Activated CD4-positive, alpha-beta memory T cell treated with anti-CD3 and anti-CD28 coated beads, Interleukin-2, amount 10 ng/mL, durations not matched to agents 7 days and 5 days (primary cell): Measurements from ENCODE around the gene MAP3K21. TPM values are rescaled to one million over a fixed set of nuclear protein-coding genes. Genes with fewer than 3 reads are reported as not detected.

ENCODE experiments used
- CTCF ChIA-PET: fragments of 350-600 bp; sonication (Branson Sonifier 250); formaldehyde crosslinking; loops from one replicate; lab custom pipeline; 2021; ENCODE audit warnings: antibody characterized with exemption, inconsistent platforms; lab: Charles Lee
- POLR2A ChIA-PET: fragments of 350-600 bp; sonication (Branson Sonifier 250); formaldehyde crosslinking; loops from one replicate; lab custom pipeline; 2021; ENCODE audit warnings: antibody characterized with exemption; lab: Charles Lee
- DNase-seq: peaks from one replicate; pipeline ENCODE4 v3.0.0-alpha.2; 2020
- H3K27ac Mint-ChIP-seq: one replicate; pipeline ENCODE4 v1.8.0; 2021; ENCODE audit warnings: mild to moderate bottlenecking, mixed read lengths
- H3K27me3 Mint-ChIP-seq: one replicate; pipeline ENCODE4 v1.8.0; 2021; ENCODE audit warnings: mixed read lengths
- H3K36me3 Mint-ChIP-seq: one replicate; pipeline ENCODE4 v1.8.0; 2021; ENCODE audit warnings: low read depth, mixed read lengths
- H3K4me1 Mint-ChIP-seq: one replicate; pipeline ENCODE4 v1.8.0; 2021; ENCODE audit warnings: mixed read lengths
- H3K4me3 Mint-ChIP-seq: one replicate; pipeline ENCODE4 v1.8.0; 2021; ENCODE audit warnings: mild to moderate bottlenecking, mixed read lengths
- H3K9me3 Mint-ChIP-seq: one replicate; pipeline ENCODE4 v1.8.0; 2021; ENCODE audit warnings: mixed read lengths
- total RNA-seq, 2 experiments: library from RNA; stranded (reverse); gene quantifications; one replicate each; pipeline ENCODE4 v1.2.3, GENCODE V29; 2021

MAP3K21 gene
- total RNA-seq, 2 experiments from 2014 or later = 4.4 to 4.6 TPM

GRCh38 chr1:233299450-233299849, 28.1 kb upstream of the MAP3K21 start:
- peaks cover 5% of the 10 kb centered on the region for H3K27me3 Mint-ChIP-seq
- H3K27ac Mint-ChIP-seq = no peak overlapping the region
- CTCF ChIA-PET = no interaction called here
- POLR2A ChIA-PET = no interaction called here
- H3K9me3 Mint-ChIP-seq = no peaks in the 10 kb centered on the region
- H3K36me3 Mint-ChIP-seq = no peaks in the 10 kb centered on the region
- peaks cover 17% of the 10 kb centered on the region for H3K4me1 Mint-ChIP-seq
- DNase-seq = no peak
- no peak overlapping the region for H3K4me3 Mint-ChIP-seq

GRCh38 chr1:233300326-233300725, 27.2 kb upstream of the MAP3K21 start:
- no peaks in the 10 kb centered on the region for H3K36me3 Mint-ChIP-seq
- H3K4me1 Mint-ChIP-seq = peaks cover 9% of the 10 kb centered on the region
- H3K4me3 Mint-ChIP-seq = no peak overlapping the region
- H3K27me3 Mint-ChIP-seq = peaks cover 5% of the 10 kb centered on the region
- no peaks in the 10 kb centered on the region for H3K9me3 Mint-ChIP-seq
- H3K27ac Mint-ChIP-seq = no peak overlapping the region
- ChIA-PET CTCF (interaction anchor here (0.7 kb wide), 1 partner anchor 64 kb away, joined by 3 read pairs; no protein-coding TSS in a partner anchor), POLR2A (no interaction called here)
- no peak for DNase-seq

- CTCF ChIA-PET = interaction anchor here (1.0 to 2.5 kb wide), 8 partner anchors 9 to 487 kb away, joined by 3 to 7 read pairs (median 5); partner anchors contain the start of gene PCNX2
Measured at GRCh38 chr1:233304489-233305102, 22.9 kb upstream of the MAP3K21 start.

GRCh38 chr1:233313434-233314155, 13.9 kb upstream of the MAP3K21 start:
- Mint-ChIP-seq H3K4me3 (no peak overlapping the region), H3K27ac (no peak overlapping the region), H3K36me3 (no peaks in the 10 kb centered on the region), H3K9me3 (no peaks in the 10 kb centered on the region), H3K27me3 (peaks cover 33% of the 10 kb centered on the region), H3K4me1 (no peaks in the 10 kb centered on the region)
- no peak for DNase-seq
- CTCF ChIA-PET = no interaction called here
- POLR2A ChIA-PET = no interaction called here

More at GRCh38 chr1:233304489-233305102, 22.9 kb upstream of the MAP3K21 start:
- no peaks in the 10 kb centered on the region for H3K36me3 Mint-ChIP-seq
- no peaks in the 10 kb centered on the region for H3K9me3 Mint-ChIP-seq
- POLR2A ChIA-PET = interaction anchor here (0.8 kb wide), 1 partner anchor 10 kb away, joined by 3 read pairs; no protein-coding TSS in a partner anchor
- H3K4me3 Mint-ChIP-seq = no peak overlapping the region
- no peak for DNase-seq
- H3K27ac Mint-ChIP-seq = no peak overlapping the region
- peaks cover 14% of the 10 kb centered on the region for H3K27me3 Mint-ChIP-seq
- H3K4me1 Mint-ChIP-seq = no peaks in the 10 kb centered on the region

GRCh38 chr1:233315718-233316301, 11.7 kb upstream of the MAP3K21 start:
- no peaks in the 10 kb centered on the region for H3K36me3 Mint-ChIP-seq
- DNase-seq = no peak
- H3K9me3 Mint-ChIP-seq = no peaks in the 10 kb centered on the region
- ChIA-PET CTCF (interaction anchor here (1.1 kb wide), 1 partner anchor 11 kb away, joined by 4 read pairs; no protein-coding TSS in a partner anchor), POLR2A (interaction anchor here (1.1 kb wide), 1 partner anchor 12 kb away, joined by 4 read pairs; no protein-coding TSS in a partner anchor)
- no peak overlapping the region for H3K4me3 Mint-ChIP-seq
- no peaks in the 10 kb centered on the region for H3K4me1 Mint-ChIP-seq
- peaks cover 45% of the 10 kb centered on the region for H3K27me3 Mint-ChIP-seq
- H3K27ac Mint-ChIP-seq = no peak overlapping the region

GRCh38 chr1:233316473-233316872, 11.1 kb upstream of the MAP3K21 start:
- Mint-ChIP-seq H3K27me3 (peaks cover 47% of the 10 kb centered on the region), H3K36me3 (no peaks in the 10 kb centered on the region), H3K27ac (no peak overlapping the region), H3K4me1 (no peaks in the 10 kb centered on the region), H3K9me3 (no peaks in the 10 kb centered on the region), H3K4me3 (no peak overlapping the region)
- no peak for DNase-seq
- POLR2A ChIA-PET = no interaction called here
- CTCF ChIA-PET = interaction anchor here (1.1 kb wide), 1 partner anchor 11 kb away, joined by 4 read pairs; no protein-coding TSS in a partner anchor

- ChIA-PET POLR2A (no interaction called here), CTCF (no interaction called here)
- Mint-ChIP-seq H3K36me3 (no peaks in the 10 kb centered on the region), H3K4me1 (no peaks in the 10 kb centered on the region), H3K4me3 (no peak overlapping the region), H3K27ac (no peak overlapping the region), H3K9me3 (no peaks in the 10 kb centered on the region), H3K27me3 (peaks cover 51% of the 10 kb centered on the region)
- DNase-seq = no peak
Measured at GRCh38 chr1:233319272-233319671, 8.3 kb upstream of the MAP3K21 start.

- no peak for DNase-seq
- Mint-ChIP-seq H3K4me1 (no peaks in the 10 kb centered on the region), H3K9me3 (no peaks in the 10 kb centered on the region), H3K27me3 (peaks cover 49% of the 10 kb centered on the region), H3K4me3 (no peak overlapping the region), H3K27ac (no peak overlapping the region), H3K36me3 (no peaks in the 10 kb centered on the region)
- CTCF ChIA-PET = no interaction called here
- POLR2A ChIA-PET = no interaction called here
Measured at GRCh38 chr1:233320023-233320422, 7.5 kb upstream of the MAP3K21 start.

GRCh38 chr1:233323718-233324117, 3.8 kb upstream of the MAP3K21 start:
- no peaks in the 10 kb centered on the region for H3K9me3 Mint-ChIP-seq
- H3K36me3 Mint-ChIP-seq = no peaks in the 10 kb centered on the region
- H3K27ac Mint-ChIP-seq = no peak overlapping the region
- ChIA-PET CTCF (interaction anchor here (0.9 to 1.7 kb wide), 3 partner anchors 9 to 29 kb away, joined by 3 to 4 read pairs (median 4); no protein-coding TSS in a partner anchor), POLR2A (no interaction called here)
- no peak for DNase-seq
- peaks cover 5% of the 10 kb centered on the region for H3K4me1 Mint-ChIP-seq
- peaks cover 33% of the 10 kb centered on the region for H3K27me3 Mint-ChIP-seq
- no peak overlapping the region for H3K4me3 Mint-ChIP-seq

GRCh38 chr1:233326319-233326718, 1.2 kb upstream of the MAP3K21 start:
- no peak overlapping the region for H3K4me3 Mint-ChIP-seq
- CTCF ChIA-PET = no interaction called here

GRCh38 chr1:233326811-233327650, 493 bp upstream of the MAP3K21 start:
- POLR2A ChIA-PET = interaction anchor here (1.2 to 2.1 kb wide), 4 partner anchors 32 to 80 kb away, joined by 3 to 5 read pairs (median 4); no protein-coding TSS in a partner anchor
- peak overlapping the region; percentile 71 for H3K4me3 Mint-ChIP-seq
- CTCF ChIA-PET = no interaction called here

More at GRCh38 chr1:233326319-233326718, 1.2 kb upstream of the MAP3K21 start:
- no peaks in the 10 kb centered on the region for H3K9me3 Mint-ChIP-seq
- H3K4me1 Mint-ChIP-seq = peaks cover 15% of the 10 kb centered on the region
- DNase-seq = no peak
- H3K27me3 Mint-ChIP-seq = peaks cover 19% of the 10 kb centered on the region
- H3K27ac Mint-ChIP-seq = no peak overlapping the region
- POLR2A ChIA-PET = no interaction called here
- H3K36me3 Mint-ChIP-seq = no peaks in the 10 kb centered on the region

More at GRCh38 chr1:233326811-233327650, 493 bp upstream of the MAP3K21 start:
- H3K4me1 Mint-ChIP-seq = peaks cover 15% of the 10 kb centered on the region
- H3K27me3 Mint-ChIP-seq = peaks cover 18% of the 10 kb centered on the region
- DNase-seq = peak; percentile 92
- H3K36me3 Mint-ChIP-seq = no peaks in the 10 kb centered on the region
- no peak overlapping the region for H3K27ac Mint-ChIP-seq
- no peaks in the 10 kb centered on the region for H3K9me3 Mint-ChIP-seq
